Gastrocnemius medialis (tissue), 4 donors: ENCODE data around the gene CUX1. TPM values are rescaled to one million over a fixed set of nuclear protein-coding genes. Genes with fewer than 3 reads are reported as not detected.

Experiments
- ATAC-seq, 2 donors: fragments of 150-250 bp; one replicate each; pipeline ENCODE4 v1.9.1; 2016
- DNase-seq, 2 donors: peaks; one replicate each; pipeline ENCODE4 v3.0.0-alpha.2; 2019
- H3K27ac ChIP-seq, 4 donors: fragments of 200-600 bp; sonication (generic); 1 replicate in 1 of 4; 2 replicates in 3 of 4; pipeline ENCODE4 v1.5.1; 2016 to 2018; ENCODE audit warnings: mild to moderate bottlenecking in 2 of 4, moderate library complexity in 1 of 4
- H3K27me3 ChIP-seq, 3 donors: fragments of 200-600 bp; sonication (generic) in 2 of 3; 1 replicate in 1 of 3; 2 replicates in 2 of 3; pipeline versions ENCODE4 v1.5.1 to v1.6.0; 2016 to 2019; ENCODE audit warnings: mild to moderate bottlenecking in 1 of 3, moderate library complexity in 1 of 3
- H3K36me3 ChIP-seq, 2 donors: fragments of 200-600 bp; sonication (generic) in 1 of 2; one replicate each; pipeline ENCODE4 v1.5.1; 2017 to 2018
- H3K4me1 ChIP-seq, 2 donors: fragments of 200-600 bp; sonication (generic) in 1 of 2; one replicate each; pipeline ENCODE4 v1.5.1; 2016 to 2017; ENCODE audit warnings: mild to moderate bottlenecking in 2 of 2
- H3K4me3 ChIP-seq, 4 donors: fragments of 200-600 bp; sonication (generic) in 3 of 4; 1 replicate in 1 of 4; 2 replicates in 3 of 4; pipeline ENCODE4 v1.5.1; 2016 to 2019; ENCODE audit warnings: mild to moderate bottlenecking in 2 of 4
- H3K9me3 ChIP-seq, 3 donors: fragments of 200-600 bp; sonication (generic) in 2 of 3; 1 replicate in 1 of 3; 2 replicates in 2 of 3; pipeline ENCODE4 v1.5.1; 2016 to 2019
- CTCF ChIP-seq, 5 experiments: fragments of 450-650 bp in 3 of 5; fragments of 200-600 bp in 2 of 5; sonication (generic) in 2 of 5; IDR thresholded peaks in 4 of 5; conservative IDR thresholded peaks in 1 of 5; 1 replicate in 4 of 5; 2 replicates in 1 of 5; pipeline ENCODE4 v1.5.1; 2016 to 2019; ENCODE audit warnings: antibody characterized with exemption in 5 of 5, mild to moderate bottlenecking in 3 of 5, moderate library complexity in 3 of 5
- POLR2A ChIP-seq, 2 donors: fragments of 450-650 bp; IDR thresholded peaks; one replicate each; pipeline ENCODE4 v1.6.1; 2017; ENCODE audit warnings: antibody characterized with exemption in 2 of 2, mild to moderate bottlenecking in 2 of 2, moderate library complexity in 2 of 2
- in situ Hi-C, 4 donors: fragments of 200-750 bp; cut with MboI; loops; one replicate each; pipeline versions ENCODE4 v1.15.0 to v1.8.0; 2017; ENCODE audit warnings: low sequenced_read_pairs in 4 of 4
- intact Hi-C: fragments of 100-400 bp; cut with DNase I; formaldehyde crosslinking; loops from one replicate; pipeline ENCODE4 v1.15.1; 2023; ENCODE audit warnings: low total_unique reads
- total RNA-seq, 4 donors: library from RNA; depleted of rRNA; stranded (reverse); fragments of >200 nt; gene quantifications; one replicate each; pipeline versions ENCODE4 v1.1.0 to v1.2.3, GENCODE V29; 2016

CUX1 gene
- total RNA-seq, 4 donors from 2014 or later, result 44.1 to 57.9 (median 54.9) TPM

- Histone ChIP-seq H3K27me3 (no peaks in the 10 kb centered on the region), H3K27ac (no peak overlapping the region), H3K9me3 (no peaks in the 10 kb centered on the region), H3K4me1 (peaks cover 5 to 12% of the 10 kb centered on the region in 2 donors), H3K36me3 (peaks cover 0 to 36% of the 10 kb centered on the region in 2 donors), H3K4me3 (no peak overlapping the region)
- intact Hi-C loops (loop anchor here (10.0 kb wide), 1 partner anchor 117 kb away; no protein-coding TSS in a partner anchor), in situ Hi-C loops (no loop called here)
- TF ChIP-seq CTCF (IDR thresholded peaks at IDR 0.05 in 4 of 5, conservative IDR thresholded peaks at IDR 0.05 in 1 of 5) (no peak), POLR2A (IDR thresholded peaks at IDR 0.05) (no peak)
- no peak for ATAC-seq
- no peak for DNase-seq
Observed at GRCh38 chr7:102117743-102118142, 300.3 kb downstream of the CUX1 start.

- peaks cover 0 to 21% of the 10 kb centered on the region in 2 donors for H3K36me3 ChIP-seq
- no peaks in the 10 kb centered on the region for H3K27me3 ChIP-seq
- intact Hi-C loops, result loop anchor here (10.0 kb wide), 1 partner anchor 116 kb away; no protein-coding TSS in a partner anchor
- no peak overlapping the region for H3K27ac ChIP-seq
- no peak for DNase-seq
- H3K9me3 ChIP-seq, result no peaks in the 10 kb centered on the region
- peaks cover 5 to 12% of the 10 kb centered on the region in 2 donors for H3K4me1 ChIP-seq
- in situ Hi-C loops, result no loop called here
- H3K4me3 ChIP-seq, result no peak overlapping the region
- no peak for ATAC-seq
- TF ChIP-seq POLR2A (IDR thresholded peaks at IDR 0.05) (no peak), CTCF (IDR thresholded peaks at IDR 0.05 in 4 of 5, conservative IDR thresholded peaks at IDR 0.05 in 1 of 5) (no peak)
Observed at GRCh38 chr7:102119213-102119651, 301.8 kb downstream of the CUX1 start.

- DNase-seq (no peak), ATAC-seq (no peak)
- Histone ChIP-seq H3K27ac (no peak overlapping the region), H3K27me3 (no peaks in the 10 kb centered on the region), H3K4me3 (no peak overlapping the region), H3K36me3 (peaks cover 0 to 15% of the 10 kb centered on the region in 2 donors), H3K9me3 (no peaks in the 10 kb centered on the region), H3K4me1 (peaks cover 5 to 12% of the 10 kb centered on the region in 2 donors)
- TF ChIP-seq POLR2A (IDR thresholded peaks at IDR 0.05) (no peak), CTCF (IDR thresholded peaks at IDR 0.05 in 4 of 5, conservative IDR thresholded peaks at IDR 0.05 in 1 of 5) (no peak)
- in situ Hi-C loops (no loop called here), intact Hi-C loops (loop anchor here (10.0 kb wide), 1 partner anchor 115 kb away; no protein-coding TSS in a partner anchor)
Observed at GRCh38 chr7:102119925-102120324, 302.5 kb downstream of the CUX1 start.

- Histone ChIP-seq H3K4me1 (peaks cover 5 to 12% of the 10 kb centered on the region in 2 donors), H3K36me3 (peaks cover 0 to 7% of the 10 kb centered on the region in 2 donors), H3K27me3 (no peaks in the 10 kb centered on the region), H3K9me3 (no peaks in the 10 kb centered on the region), H3K4me3 (no peak overlapping the region), H3K27ac (no peak overlapping the region)
- in situ Hi-C loops (no loop called here), intact Hi-C loops (no loop called here)
- ATAC-seq (no peak), DNase-seq (no peak)
- TF ChIP-seq CTCF (IDR thresholded peaks at IDR 0.05 in 4 of 5, conservative IDR thresholded peaks at IDR 0.05 in 1 of 5) (no peak), POLR2A (IDR thresholded peaks at IDR 0.05) (no peak)
Observed at GRCh38 chr7:102120666-102121195, 303.3 kb downstream of the CUX1 start.
